GM21390 (cell line): ENCODE measurements around the gene TOMM34.

Source experiments
- ATAC-seq: cut with Tn5 transposase; IDR thresholded peaks from one replicate; pipeline ENCODE4 v1.9.1; 2021; ENCODE audit not compliant: unreplicated experiment

TOMM34 gene

DNA sequence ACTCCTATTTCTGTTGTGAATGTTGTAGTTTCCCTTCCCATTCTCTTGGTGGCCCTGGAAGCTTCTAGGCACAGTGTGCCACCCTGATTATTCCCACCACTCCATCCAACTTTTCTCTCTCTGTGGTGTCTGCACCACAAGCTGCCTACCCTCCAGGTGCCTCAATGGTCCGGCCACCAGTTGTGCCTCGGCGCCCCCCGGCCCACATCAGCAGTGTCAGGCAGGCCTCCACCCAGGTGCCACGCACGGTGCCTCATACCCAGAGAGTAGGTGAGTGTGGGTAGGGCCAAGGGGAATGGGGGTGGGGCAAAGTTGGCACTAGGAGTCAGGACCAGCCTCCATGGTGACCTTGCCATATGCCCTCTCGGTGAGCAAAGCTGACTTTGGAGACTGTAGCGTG, 27.3 kb downstream of the TOMM34 start:
- ATAC-seq = no peak

DNA sequence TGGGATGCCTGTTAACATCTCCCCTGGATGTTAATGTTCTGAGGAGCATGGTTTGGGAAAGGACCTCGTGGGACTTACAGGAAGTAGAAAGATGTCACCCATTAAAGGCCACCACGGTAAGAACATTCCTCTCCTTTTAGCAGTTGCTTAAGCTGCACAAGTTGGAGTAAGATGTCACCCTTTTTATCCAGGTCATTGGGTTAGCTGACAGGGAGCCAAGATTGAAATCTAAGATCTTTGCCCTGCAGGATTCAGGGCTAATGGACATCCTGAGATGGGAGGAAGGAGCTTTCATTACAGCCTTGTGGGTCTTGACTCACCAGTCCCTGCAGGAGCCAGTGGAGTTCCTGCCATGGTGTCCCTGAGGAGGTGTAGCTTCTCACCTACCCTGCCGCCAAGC, 28.3 kb downstream of the TOMM34 start:
- no peak for ATAC-seq

DNA sequence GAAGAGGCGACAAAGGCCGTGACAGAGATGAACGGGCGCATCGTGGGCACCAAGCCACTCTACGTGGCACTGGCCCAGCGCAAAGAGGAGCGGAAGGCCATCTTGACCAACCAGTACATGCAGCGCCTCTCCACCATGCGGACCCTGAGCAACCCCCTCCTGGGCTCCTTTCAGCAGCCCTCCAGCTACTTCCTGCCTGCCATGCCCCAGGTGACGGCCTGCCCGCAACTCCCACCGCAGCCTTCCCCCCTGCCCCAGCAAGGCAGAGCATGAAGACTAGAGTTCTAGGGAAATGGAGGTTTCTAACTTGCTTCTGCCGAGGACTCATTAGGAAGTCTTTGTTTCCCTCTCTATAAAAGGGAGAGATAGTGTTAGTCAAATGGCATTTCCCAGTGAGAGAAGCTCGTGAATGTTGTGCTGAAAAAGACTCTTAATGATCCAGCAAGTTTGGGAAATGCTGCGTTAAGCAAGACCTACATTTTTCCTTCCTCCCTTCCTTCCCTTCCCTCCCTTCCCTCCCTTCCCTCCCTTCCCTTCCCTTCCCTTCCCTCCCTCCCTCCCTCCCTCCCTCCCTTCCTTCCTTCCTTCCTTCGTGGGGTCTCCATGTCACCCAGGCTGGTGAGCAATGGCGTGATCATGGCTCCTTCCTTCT, 29.6 kb downstream of the TOMM34 start:
- no peak for ATAC-seq

DNA sequence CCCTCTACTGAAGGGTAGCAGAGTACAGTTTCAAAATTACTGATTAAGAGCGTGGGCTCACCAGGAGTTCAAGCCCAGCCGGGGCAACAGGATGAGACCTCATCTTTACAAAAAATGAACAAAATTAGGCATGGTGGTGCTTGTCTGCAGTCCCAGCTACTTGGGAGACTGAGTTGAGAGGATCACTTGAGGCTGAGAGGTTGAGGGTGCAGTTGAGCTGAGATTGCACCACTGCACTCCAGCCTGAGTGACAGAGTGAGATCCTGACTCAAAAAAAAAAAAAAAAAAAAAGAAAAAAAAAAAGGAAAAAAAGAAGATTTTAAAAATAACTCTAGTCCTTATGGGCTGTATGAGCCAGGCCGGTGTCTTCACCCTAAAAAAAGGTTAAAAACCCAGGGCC, 31.6 kb downstream of the TOMM34 start:
- ATAC-seq = no peak

DNA sequence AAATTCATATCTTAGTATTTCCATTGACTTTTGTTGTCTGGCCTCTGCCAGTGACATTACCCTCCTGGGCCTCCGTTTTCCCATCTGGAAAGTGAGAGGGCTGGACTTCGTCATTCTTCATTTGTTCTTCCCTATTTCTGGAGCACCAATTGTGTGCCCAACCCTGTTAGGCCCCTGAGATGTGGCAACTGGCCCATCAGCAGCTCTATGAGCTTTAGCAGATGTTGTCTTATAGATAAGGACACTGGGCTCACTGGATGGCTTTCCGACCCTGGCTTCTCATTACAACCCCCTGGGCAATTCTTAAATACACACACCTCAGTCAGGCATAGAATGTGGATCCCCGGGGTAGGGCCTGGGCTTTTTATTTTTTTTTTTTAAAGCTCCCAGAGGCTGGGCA, 35.7 kb downstream of the TOMM34 start:
- no peak for ATAC-seq

DNA sequence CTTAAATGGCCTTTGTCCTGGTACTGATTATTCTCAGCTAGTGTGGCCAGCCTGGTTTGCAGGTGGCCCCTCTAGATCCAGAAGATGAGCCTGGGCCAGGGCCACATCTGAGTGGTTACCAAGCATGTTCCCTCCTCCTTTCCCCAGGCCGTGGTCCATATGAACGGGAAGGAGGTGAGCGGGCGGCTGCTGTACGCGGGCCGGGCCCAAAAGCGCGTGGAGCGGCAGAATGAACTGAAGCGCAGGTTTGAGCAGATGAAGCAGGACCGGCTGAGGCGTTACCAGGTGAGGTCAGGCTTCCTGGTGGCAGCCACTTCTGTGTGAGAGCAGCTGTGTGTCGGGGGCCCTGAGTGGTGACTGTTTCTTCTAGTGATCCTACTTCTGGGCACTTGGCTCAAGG, 38.8 kb downstream of the TOMM34 start:
- no peak for ATAC-seq

DNA sequence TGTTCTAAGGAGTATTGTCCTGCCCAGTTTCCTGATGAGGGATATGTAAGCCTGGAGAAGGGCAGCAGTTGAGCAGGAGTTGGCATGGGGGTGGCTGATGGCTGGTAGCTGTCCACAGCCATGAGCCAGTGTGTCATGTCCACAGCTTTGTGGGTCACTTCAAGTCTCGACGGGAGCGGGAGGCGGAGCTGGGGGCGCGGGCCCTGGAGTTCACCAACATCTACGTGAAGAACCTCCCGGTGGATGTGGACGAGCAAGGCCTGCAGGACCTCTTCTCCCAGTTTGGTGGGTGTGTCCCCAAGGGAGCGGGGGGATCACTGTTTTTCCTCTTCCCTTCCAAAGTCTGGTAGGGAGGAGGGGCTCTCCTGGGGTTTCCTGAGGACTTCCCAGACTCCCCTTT, 41.4 kb downstream of the TOMM34 start:
- ATAC-seq = no peak

DNA sequence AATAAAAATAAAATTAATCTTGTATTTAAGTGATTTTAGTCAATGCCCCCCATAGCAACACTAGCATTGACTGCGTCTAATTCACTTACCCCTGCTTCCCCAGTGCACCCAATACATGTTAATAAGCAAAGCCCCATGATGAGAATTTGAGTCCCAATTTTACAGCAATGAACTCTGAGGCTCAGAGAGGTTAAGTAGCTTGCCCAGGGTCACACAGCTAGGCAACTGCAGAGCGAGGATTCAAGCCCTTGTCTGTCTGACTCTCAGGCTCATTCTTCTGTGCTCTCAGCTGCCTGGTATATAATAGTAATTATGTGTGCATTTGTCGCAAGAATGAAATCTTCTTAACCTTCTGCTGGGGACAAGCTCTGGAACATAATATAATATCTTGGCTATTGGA, 41.9 kb downstream of the TOMM34 start:
- ATAC-seq = no peak

DNA sequence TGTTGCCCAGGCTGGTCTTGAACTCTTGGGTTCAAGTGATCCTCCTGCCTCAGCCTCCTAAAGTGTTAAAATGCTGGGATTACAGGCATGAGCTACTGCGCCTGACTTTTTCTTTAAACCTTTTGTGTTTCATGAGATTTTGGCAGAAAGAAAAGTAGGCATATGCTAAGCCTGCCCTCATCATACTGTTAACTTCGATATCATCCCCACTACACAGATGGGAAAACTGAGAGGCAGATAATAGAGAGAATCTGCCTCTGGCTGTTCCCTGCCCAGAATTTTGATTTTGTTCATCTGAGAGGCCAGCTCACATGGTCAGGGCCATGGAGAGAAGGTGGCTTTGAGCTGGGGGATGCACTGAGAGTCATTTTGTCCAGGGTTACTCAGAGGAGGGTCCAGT, 42.8 kb downstream of the TOMM34 start:
- no peak for ATAC-seq

DNA sequence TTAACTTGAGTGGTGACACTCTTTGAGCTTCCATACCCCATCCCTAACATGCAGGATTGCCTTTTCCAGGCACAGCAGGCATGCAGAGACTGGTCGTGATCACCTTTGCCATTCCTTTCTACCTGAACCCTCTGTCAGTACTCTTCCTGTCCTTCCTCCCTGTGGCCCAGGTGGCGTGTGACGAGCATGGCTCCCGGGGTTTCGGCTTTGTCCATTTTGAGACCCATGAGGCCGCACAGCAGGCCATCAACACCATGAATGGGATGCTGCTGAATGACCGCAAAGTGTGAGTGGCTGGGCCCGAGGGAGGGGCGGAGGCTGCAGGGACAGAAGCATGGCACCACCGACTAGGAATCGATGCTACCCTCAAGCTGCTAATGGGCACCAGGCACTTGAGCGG, 43.6 kb downstream of the TOMM34 start:
- no peak for ATAC-seq

DNA sequence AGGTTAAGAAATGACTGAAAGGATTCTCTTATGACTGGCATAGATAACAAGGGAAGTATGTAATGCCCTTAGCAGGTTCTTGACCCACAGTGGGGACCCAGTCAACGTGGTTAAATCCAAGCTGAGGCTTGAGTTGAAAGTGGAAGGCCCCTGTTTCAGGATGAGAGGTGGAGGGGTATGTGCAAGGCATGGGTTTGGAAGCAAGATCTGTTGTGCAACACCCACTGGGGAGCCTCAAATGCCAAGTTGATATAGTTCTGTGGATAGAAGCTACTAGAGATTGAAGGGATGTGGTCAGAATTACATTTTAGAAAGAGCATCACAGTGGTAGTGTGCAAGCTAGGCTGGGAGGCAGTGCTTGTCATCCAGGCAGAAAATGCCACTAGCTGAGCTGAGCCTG, 45.3 kb downstream of the TOMM34 start:
- ATAC-seq = no peak

DNA sequence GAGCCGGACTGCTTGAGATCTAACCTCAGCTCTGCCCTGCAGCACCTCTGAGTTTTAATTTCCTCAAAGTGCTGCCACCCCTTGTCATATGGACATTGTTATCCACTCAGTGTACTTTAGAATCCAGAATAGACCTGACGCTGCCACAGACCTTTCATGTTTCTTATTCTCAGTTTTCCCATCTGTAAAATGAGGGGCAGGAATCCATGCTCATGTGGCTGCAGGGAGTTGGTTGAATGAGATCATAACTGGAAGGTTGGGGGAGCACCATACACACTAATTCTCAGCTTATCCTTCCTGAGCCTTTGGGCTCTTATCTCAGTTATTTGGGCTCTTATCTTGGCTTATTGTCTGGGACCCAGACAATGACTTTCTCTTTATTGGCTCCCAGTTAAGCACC, 48.0 kb downstream of the TOMM34 start:
- no peak for ATAC-seq

DNA sequence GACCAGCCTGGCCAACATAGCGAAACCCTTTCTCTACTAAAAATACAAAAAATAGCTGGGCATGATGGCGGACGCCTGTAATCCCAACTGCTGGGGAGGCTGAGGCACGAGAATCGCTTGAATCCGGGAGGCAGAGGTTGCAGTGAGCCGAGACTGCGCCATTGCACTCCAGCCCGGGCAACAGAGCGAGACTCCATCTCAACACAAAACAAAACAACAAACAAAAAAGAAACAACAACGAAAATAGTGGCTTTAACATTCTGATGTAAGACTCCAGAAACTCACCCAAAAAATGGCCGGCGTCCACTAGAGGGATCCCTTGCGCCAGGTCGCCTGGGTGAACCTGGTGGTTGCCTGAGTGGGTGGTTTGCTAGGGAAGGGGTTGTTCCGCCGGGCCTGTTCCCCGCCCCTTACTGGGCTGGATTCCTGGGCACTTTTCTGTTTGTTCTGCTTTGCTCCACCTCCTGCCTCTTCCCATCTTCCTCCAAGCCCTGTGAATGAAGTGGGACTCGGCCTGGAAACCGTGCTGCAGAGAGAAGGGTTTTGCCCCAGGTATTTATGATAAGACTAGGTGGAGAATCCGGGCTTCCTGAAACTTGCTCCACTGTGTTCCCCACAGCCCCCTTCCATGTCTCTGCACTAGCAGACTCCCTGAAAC, 48.8 kb downstream of the TOMM34 start:
- ATAC-seq = no peak

DNA sequence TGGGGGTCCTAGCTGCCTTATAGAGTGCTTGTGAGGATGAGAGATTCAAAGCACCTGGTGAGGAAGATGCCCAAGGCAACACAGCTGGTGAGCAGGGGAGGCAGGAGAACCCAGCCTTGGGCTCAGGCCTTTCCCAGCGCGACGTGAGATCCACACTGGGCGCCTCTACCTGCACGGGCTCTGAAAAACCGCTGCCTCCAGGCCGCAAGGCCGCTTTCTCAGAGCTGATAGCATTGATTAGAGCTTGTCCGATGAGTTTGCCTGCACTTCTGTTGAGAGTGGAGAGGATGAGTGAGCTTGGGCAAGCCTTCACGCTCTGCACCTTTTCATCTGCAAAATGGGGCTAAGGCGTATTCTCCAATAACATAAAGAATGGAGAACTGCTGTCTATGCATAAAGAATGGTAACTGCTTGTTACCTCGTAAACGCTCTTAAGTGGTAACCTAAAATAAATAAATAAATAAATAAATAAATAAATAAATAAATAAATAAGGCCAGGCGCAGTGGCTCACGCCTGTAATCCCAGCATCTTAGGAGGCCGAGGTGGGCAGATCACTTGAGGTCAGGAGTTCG, 49.4 kb downstream of the TOMM34 start:
- ATAC-seq = no peak

DNA sequence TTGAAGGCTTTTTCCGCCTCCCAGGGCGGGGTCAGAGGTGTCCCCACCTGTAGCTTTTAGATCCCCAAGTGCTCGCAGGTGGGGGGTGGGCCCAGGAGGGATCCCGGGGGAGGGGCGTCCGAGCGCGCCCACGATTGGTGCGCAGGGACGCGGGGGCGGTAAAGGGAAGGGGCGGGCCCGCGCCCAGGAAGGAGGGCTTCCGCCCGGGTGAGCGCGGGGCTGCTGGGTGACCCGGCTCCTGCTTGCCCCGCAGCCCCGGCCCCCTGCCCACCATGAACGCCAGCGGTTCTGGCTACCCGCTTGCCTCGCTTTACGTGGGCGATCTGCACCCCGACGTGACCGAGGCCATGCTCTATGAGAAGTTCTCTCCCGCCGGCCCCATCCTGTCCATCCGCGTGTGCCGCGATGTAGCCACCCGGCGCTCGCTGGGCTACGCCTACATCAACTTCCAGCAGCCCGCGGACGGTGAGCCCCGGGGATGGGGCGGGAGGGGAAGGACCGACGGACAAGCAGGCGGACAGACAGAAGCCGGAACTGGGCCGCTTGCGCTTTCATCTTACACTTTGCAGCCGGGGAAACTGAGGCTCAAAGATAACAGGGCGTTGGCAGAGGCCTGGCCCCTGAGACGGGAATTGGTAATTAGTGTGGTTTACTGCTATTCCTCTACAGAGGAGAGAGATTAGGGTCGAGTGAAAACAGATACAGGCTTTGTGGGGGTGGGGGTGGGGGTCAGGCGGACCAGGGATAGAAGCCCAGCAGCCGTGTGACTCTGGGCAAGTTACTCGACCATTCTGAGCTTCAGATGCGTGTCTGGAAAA, 50.1 kb downstream of the TOMM34 start, which contains the start of gene PABPC1L:
PABPC1L (plus strand) TSS at position 189 of the 818 bp plus-strand sequence; CDS start at position 273, 84 bp downstream.
- ATAC-seq = peak; percentile 88

DNA sequence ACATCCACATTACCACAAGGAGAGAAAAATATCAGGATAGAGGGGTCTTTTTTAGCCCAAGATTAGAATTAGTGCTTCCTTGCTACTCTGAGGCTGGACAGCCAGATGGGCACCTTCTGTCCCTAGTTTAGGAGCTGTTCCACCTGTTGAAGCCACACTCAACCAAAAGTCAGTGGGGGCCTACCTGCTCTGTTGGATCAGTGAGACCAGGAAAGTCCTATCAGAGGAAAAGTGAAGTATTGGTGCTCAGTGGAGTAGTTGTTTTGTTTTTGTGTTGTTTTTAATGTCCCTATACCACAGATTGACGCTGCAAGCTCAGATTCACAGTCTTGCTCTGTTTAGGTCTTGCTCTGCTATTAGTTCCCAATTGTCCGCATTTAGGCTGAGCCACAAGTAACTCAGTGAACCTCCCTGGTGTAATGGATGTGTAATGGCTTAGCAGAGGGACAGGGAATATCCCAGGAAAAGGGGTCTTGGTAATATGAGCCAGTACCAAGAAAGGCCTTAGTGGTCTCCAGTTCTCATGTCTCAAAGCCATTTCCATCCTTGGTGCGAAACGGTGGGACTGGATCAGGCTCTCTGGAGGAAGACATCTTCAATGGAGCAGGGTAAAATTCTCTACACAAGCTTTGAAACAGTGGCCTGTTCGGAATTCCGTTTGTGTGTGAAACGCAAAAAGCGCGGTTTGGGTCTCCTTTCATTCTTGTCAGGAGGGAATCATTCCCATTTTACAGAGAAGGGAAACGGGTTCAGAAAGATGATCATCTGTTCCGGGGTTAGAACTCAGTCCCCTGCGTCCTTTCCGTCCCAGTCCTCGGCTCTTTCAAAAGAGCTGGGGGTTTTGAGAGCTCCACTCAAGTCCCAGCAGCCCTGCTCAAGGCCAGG, 51.0 kb downstream of the TOMM34 start:
- ATAC-seq = no peak

DNA sequence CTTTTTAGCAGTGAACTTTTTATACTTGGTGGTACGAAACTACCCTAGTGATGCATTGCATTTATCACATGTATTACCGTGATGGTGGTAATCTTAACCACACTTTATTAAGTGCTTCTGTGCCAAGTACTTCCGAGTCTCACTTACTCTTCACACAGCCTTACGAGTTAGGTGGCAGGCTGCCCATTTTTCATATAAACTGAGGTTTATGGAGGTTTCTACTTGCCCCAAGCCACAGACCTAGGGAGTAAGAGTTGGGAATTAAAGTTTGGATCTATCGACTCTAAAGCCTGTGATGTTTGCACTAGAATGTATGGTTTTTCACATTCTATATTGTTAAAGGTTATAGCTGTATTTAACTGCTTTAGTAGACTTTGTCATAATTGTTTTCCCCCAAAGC, 55.8 kb downstream of the TOMM34 start:
- no peak for ATAC-seq

DNA sequence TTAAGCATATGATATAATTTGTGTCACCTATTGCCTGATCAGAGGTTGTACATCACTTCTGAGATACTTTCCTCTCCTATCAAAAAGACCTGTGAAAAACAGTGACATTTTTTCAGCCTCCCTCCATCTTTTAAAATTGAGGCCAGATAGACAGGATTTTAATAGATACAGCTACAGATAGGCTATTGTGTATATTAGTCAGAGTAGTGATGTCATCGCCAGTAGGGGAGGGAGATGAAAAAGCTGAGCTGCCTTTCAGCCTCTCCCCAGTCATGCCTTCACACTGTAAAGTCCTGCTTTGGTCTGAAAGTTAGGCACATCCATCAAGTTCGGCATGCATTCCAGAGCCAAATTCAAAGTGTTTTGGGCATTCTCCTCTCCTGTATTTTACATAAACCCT, 58.2 kb downstream of the TOMM34 start:
- no peak for ATAC-seq

DNA sequence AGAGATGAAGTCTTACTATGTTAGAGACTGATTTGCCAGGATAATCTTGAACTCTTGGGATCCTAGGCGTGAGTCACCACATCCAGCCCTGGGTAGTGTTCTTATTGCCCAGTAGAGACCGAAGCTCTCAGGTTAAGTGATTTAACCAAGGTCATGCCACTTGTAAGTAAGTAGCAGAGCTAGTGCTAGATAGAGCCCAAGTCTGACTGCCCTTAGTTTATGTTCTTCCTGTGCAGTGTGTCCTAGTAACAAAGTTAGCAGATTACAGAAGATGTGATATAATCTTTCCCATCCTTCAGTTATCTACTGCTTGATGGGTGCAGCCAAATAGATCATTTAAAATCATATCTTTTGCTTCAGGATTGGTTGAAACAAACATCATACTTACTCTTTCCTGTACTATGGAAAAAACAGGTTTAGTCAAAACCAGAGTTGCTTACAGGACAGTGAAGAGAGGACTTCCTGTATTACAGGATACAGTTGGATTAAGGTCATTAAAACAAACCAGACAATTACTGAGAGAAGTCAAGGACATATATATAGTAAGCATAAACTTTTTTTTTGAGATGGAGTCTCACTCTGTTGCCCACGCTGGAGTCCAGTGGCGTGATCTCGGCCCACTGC, 59.9 kb downstream of the TOMM34 start:
- no peak for ATAC-seq

DNA sequence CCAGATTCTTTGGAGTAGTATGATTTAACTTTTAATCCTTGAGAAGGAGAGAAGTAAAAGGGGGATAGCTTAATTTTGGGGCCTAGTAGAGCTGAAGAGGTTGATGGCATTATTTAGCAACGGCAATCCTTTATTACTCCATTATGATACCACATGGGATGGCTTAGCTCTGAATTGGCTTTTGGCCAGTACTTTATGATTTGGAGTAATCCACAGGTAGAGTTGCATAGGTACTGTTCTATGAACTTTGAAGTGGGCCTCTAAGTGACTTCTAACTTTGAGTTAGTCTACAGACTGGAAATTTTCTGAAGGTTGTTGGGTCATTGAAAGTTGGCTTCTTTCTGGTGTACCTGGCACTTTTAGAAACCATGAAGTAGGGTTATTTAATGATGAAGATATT, 63.1 kb downstream of the TOMM34 start:
- ATAC-seq = no peak
